AG09319 (cell line): ENCODE measurements around the gene CDH22.

Experiments used
- DNase-seq: peaks from one replicate; pipeline ENCODE4 v3.0.0-alpha.2; 2010; ENCODE audit warnings: low read depth; ENCODE audit errors: extremely low read depth
- CTCF ChIP-seq: IDR thresholded peaks from 2 replicates; pipeline ENCODE4 v1.5.1; 2011; ENCODE audit warnings: low read depth, mild to moderate bottlenecking, inconsistent platforms, low read length, moderate library complexity

CDH22 gene

GRCh38 chr20:46237227-46237626, 71.1 kb downstream of the CDH22 start:
- no peak for DNase-seq
- TF ChIP-seq CTCF: no peak

- no peak for TF ChIP-seq CTCF
- no peak for DNase-seq
Measured at GRCh38 chr20:46235077-46235476, 73.2 kb downstream of the CDH22 start.

GRCh38 chr20:46233701-46234100, 74.6 kb downstream of the CDH22 start:
- TF ChIP-seq CTCF: no peak
- no peak for DNase-seq

GRCh38 chr20:46232539-46232938, 75.8 kb downstream of the CDH22 start:
- TF ChIP-seq CTCF: no peak
- DNase-seq: no peak

GRCh38 chr20:46230801-46231282, 77.5 kb downstream of the CDH22 start:
- TF ChIP-seq CTCF: no peak
- no peak for DNase-seq

GRCh38 chr20:46230106-46230491, 78.2 kb downstream of the CDH22 start:
- TF ChIP-seq CTCF: no peak
- DNase-seq: no peak

GRCh38 chr20:46229478-46230105, 78.7 kb downstream of the CDH22 start:
- DNase-seq: no peak
- no peak for TF ChIP-seq CTCF
